Measurements from ENCODE around the gene ZNF837.

Gene ZNF837

DNA sequence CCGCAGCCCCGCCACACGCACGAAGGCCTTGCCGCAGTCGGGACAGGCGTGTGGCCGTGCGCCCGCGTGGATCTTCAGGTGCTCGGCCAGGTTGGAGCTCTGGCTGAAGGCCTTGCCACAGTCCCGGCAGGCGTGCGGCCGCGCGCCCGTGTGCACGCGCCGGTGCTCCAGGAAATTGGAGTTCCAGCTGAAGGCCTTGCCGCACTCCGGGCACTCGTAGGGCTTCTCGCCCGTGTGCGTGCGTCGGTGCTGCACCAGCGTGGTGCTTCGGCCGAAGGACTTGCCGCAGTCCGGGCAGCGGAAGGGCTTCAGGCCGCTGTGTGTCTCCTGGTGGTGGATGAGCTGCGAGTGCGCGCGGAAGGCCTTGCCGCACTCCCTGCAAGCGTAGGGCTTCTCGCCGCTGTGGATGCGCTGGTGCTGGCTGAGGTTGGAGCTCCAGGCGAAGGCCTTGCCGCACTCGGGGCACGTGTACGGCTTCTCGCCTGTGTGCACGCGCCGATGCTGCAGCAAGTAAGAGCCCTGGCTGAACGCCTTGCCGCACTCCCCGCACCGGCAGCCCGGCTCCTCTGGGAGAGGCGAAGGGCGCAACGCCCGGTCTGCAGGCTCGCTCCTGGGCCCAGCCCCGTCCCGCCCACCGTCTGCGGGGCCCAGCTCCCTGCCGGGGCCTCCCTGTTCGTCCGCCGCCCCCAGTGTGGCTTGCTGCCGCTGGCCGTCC is 23.9 kb downstream of the ZNF837 start:
- no peak for DNase-seq (ENCODE audit: extremely low spot score)
- CTCF ChIA-PET, result no interaction called here
- POLR2A ChIA-PET, result interaction anchor here (0.6 kb wide), 1 partner anchor 128 kb away, joined by 3 read pairs; the partner anchor contains the start of gene ZNF544

DNA sequence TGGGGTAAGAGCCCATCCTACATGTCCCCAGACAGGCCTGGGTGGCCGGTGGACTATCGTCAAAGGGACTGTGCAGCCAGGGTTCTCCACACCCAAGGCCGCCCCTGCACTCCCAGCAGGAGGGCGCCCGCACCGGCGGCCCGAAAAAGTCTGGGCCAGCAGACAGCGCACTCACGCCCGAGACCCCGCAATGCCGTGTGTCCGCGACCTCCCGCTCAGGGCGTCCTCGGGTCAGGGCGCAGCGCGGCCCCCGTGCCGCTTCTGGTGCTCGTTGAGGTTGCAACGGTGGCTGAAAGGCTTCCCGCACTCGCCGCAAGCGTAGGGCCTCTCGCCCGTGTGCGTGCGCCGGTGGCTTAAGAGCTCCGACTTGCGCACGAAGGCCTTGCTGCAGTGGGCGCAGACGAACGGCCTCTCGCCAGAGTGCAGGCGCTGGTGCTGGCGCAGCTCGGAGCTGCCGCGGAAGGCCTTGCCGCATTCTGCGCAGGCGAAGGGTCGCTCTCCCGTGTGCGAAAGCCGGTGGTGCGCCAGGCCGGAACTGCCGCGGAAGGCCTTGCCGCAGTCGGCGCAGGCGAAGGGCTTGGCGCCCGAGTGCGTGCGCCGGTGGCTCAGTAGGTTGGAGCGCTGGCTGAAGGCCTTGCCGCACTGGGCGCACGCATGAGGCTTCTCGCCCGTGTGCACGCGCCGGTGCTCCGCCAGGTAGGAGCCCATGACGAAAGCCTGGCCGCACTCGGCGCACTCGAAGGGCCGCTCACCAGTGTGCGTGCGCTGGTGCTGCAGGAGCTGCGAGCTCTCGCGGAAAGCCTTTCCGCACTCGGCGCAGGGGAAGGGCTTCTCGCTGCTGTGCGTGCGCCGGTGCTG is 24.7 kb downstream of the ZNF837 start:
- DNase-seq (ENCODE audit: extremely low spot score), result no peak
- TF ChIP-seq ARNT (IDR thresholded peaks at IDR 0.05) (no peak), ZNF384 (IDR thresholded peaks at IDR 0.05) (no peak), FOXA1 (IDR thresholded peaks at IDR 0.05) (no peak), NFRKB (IDR thresholded peaks at IDR 0.05) (no peak), HDGF (IDR thresholded peaks at IDR 0.05; ENCODE audit: borderline replicate concordance) (no peak), TARDBP (IDR thresholded peaks at IDR 0.05) (no peak), SUZ12 (IDR thresholded peaks at IDR 0.05) (no peak), FOXK2 (IDR thresholded peaks at IDR 0.05) (no peak), L3MBTL2 (conservative IDR thresholded peaks at IDR 0.05) (no peak), BHLHE40 (IDR thresholded peaks at IDR 0.05; ENCODE audit: borderline replicate concordance) (no peak), FOXM1 (IDR thresholded peaks at IDR 0.05; ENCODE audit: borderline replicate concordance) (no peak), ELF4 (IDR thresholded peaks at IDR 0.05) (no peak), LEF1 (IDR thresholded peaks at IDR 0.05; ENCODE audit: borderline replicate concordance) (no peak)
- TF ChIP-seq, protein P1, sequence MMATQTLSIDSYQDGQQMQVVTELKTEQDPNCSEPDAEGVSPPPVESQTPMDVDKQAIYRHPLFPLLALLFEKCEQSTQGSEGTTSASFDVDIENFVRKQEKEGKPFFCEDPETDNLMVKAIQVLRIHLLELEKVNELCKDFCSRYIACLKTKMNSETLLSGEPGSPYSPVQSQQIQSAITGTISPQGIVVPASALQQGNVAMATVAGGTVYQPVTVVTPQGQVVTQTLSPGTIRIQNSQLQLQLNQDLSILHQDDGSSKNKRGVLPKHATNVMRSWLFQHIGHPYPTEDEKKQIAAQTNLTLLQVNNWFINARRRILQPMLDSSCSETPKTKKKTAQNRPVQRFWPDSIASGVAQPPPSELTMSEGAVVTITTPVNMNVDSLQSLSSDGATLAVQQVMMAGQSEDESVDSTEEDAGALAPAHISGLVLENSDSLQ (IDR thresholded peaks at IDR 0.05), result no peak
- POLR2A ChIA-PET, result interaction anchor here (0.6 kb wide), 1 partner anchor 128 kb away, joined by 3 read pairs; the partner anchor contains the start of gene ZNF544
- CTCF ChIA-PET, result no interaction called here

More for the DNA sequence above, 23.9 kb downstream of the ZNF837 start:
- TF ChIP-seq HDGF (IDR thresholded peaks at IDR 0.05; ENCODE audit: borderline replicate concordance), result no peak

DNA sequence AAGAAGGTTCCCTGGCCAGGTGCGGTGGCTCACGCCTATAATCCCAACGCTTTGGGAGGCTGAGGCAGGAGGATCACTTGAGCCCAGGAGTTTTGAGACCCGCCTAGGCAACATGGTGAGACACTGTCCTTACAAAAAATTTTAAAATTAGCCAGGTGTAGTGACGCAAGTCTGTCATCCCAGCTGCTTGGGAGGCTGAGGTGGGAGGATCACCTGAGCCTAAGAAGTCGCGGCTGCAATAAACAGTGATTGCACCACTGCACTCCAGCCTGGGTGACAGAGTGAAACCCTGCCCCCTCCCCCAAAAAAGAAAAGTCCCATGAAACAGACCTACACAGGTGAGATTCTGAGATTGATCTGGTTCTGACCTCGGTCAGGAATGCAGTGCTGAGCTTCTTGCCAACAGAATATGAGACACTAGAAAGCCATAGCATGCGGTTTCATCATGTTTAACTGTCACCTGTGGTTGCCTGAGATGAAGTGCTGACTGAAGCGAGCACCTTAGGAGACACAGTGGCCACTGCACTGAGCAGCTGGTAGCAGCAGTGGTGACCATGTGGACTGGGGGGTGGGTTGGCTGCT is 25.5 kb downstream of the ZNF837 start:
- ChIA-PET CTCF (no interaction called here), POLR2A (interaction anchor here (1.3 kb wide), 1 partner anchor 53 kb away, joined by 5 read pairs; the partner anchor contains the start of gene ZNF584)
- TF ChIP-seq FOXA1 (IDR thresholded peaks at IDR 0.05) (no peak), SUZ12 (IDR thresholded peaks at IDR 0.05) (no peak), HDGF (IDR thresholded peaks at IDR 0.05; ENCODE audit: borderline replicate concordance) (no peak), BHLHE40 (IDR thresholded peaks at IDR 0.05; ENCODE audit: borderline replicate concordance) (no peak), ARNT (IDR thresholded peaks at IDR 0.05) (no peak), ZNF384 (IDR thresholded peaks at IDR 0.05) (no peak), CTBP1 (IDR thresholded peaks at IDR 0.05; ENCODE audit: borderline replicate concordance) (no peak), FOXK2 (IDR thresholded peaks at IDR 0.05) (no peak), TARDBP (IDR thresholded peaks at IDR 0.05) (no peak), NFRKB (IDR thresholded peaks at IDR 0.05) (no peak), FOXM1 (IDR thresholded peaks at IDR 0.05; ENCODE audit: borderline replicate concordance) (no peak), LEF1 (IDR thresholded peaks at IDR 0.05; ENCODE audit: borderline replicate concordance) (no peak), L3MBTL2 (conservative IDR thresholded peaks at IDR 0.05) (no peak), SP1 (IDR thresholded peaks at IDR 0.05) (no peak), ELF4 (IDR thresholded peaks at IDR 0.05) (no peak)
- TF ChIP-seq, protein P1 (IDR thresholded peaks at IDR 0.05), result no peak

DNA sequence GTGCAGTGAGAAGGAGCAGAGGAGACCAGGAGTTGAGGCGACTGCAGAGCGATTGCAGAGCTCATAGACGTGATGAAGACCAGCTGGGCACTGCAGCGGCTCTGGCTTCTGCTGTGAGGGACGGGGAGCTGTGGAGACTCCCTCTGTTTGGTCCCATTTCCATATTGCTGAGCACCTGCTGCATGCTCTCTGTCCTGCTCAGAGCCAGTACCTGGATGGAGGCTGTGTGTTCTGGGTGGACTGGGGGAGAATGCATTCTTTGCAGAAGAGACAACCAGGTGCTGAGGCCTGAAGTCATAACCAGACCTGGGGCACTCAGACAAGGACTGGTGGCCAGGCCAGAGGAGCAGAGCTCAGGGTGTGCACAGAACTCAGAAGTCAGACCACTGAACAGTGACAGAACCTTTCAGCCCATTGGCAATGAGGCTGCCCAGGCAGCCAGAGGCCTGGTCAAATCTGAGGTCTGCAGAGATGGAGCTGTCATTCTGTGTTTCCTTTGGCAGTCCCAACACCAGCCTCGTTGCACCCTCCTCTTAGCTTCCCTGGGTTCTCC is 26.3 kb downstream of the ZNF837 start:
- no peak for TF ChIP-seq CTBP1 (IDR thresholded peaks at IDR 0.05; ENCODE audit: borderline replicate concordance)
- no peak for TF ChIP-seq BHLHE40 (IDR thresholded peaks at IDR 0.05; ENCODE audit: borderline replicate concordance)
- TF ChIP-seq L3MBTL2 (conservative IDR thresholded peaks at IDR 0.05), result no peak
- TF ChIP-seq ARNT (IDR thresholded peaks at IDR 0.05), result no peak
- no peak for TF ChIP-seq FOXA1 (IDR thresholded peaks at IDR 0.05)
- TF ChIP-seq LEF1 (IDR thresholded peaks at IDR 0.05; ENCODE audit: borderline replicate concordance), result no peak
- no peak for TF ChIP-seq NFRKB (IDR thresholded peaks at IDR 0.05)
- no peak for TF ChIP-seq FOXM1 (IDR thresholded peaks at IDR 0.05; ENCODE audit: borderline replicate concordance)
- TF ChIP-seq, protein P1 (IDR thresholded peaks at IDR 0.05), result no peak
- TF ChIP-seq TARDBP (IDR thresholded peaks at IDR 0.05), result no peak
- TF ChIP-seq SP1 (IDR thresholded peaks at IDR 0.05), result no peak
- TF ChIP-seq ZNF384 (IDR thresholded peaks at IDR 0.05), result no peak
- TF ChIP-seq HDGF (IDR thresholded peaks at IDR 0.05; ENCODE audit: borderline replicate concordance), result no peak
- TF ChIP-seq SUZ12 (IDR thresholded peaks at IDR 0.05), result no peak
- ChIA-PET CTCF (no interaction called here), POLR2A (interaction anchor here (1.2 to 1.3 kb wide), 2 partner anchors 8 to 54 kb away, joined by 4 to 5 read pairs; partner anchors contain the start of genes ZNF497 and ZNF584)
- DNase-seq (ENCODE audit: extremely low spot score), result no peak

More for the DNA sequence above, 25.5 kb downstream of the ZNF837 start:
- DNase-seq (ENCODE audit: extremely low spot score), result no peak

Measured in HEK293T (cell line).